GM21717 (cell line): ENCODE data around the gene TOGARAM2.
"Not testable (repeated sequence)": the region's sequence is repeated elsewhere in the genome, so short reads cannot be mapped to it uniquely, and the experiment has no call there.

Experiments used
- ATAC-seq: cut with Tn5 transposase; IDR thresholded peaks from one replicate; pipeline ENCODE4 v1.9.1; 2021; ENCODE audit warnings: mild to moderate bottlenecking, moderate library complexity; ENCODE audit not compliant: unreplicated experiment

The TOGARAM2 gene

GRCh38 chr2:28976584-28976983 lies 4.5 kb upstream of the TOGARAM2 start:
- no peak for ATAC-seq

GRCh38 chr2:28977176-28977875 lies 3.8 kb upstream of the TOGARAM2 start:
- no peak for ATAC-seq

DNA sequence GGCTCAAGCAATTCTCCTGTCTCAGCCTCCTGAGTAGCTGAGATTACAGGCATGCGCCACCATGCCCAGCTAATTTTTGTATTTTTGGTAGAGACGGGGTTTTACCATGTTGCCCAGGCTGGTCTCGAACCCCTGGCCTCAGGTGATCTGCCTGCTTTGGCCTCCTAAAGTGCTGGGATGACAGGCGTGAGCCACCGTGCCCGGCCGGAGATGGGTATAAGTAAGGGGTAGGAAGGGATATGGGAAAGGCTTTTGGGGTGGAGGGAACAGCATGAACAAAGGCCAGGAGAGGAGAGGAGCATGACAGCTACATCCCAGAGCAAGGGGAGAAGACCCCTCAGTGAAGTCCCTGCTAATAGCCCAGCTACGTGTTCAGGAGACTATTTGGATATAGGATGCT lies 3.1 kb upstream of the TOGARAM2 start:
- ATAC-seq, result not testable (repeated sequence)

DNA sequence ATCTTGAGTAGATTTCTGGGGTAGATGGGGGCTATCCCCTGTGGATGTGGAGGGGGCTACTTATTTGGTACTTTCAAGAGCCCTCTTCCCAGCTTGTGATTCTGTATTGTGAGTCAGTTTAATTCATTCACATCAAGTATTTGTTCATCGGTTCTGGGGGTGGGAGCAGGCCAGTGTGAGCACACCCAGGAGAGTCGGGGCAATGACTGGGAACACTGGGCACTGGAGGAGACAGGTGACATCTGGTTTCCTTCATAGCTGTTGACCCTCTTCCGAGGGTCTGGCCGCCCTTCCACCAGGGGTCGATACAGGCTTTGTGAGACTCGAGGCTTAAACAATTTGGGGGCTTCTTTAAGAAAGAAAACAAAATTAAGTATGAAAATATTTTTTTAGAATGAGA lies 2.5 kb upstream of the TOGARAM2 start:
- no peak for ATAC-seq

DNA sequence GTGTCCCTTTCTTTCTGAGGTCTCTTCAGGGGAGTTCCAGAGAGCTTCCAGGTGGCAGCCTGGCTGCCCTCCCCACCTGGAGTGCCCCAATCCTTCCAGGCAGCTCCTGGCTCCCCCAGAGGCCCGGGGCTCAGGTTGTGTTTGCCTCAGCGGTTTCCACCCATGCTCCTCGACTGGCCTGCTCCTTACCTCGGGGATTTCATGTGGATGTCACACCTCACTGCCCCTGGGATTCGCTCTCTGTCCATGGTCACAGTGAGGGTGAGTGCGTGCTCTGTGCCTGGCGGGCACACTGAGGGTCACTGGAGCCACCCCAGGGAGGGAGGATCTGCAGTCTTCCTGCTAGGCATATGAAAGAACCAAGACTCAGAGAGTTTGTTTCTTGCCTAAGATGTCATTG lies 2.1 kb upstream of the TOGARAM2 start:
- ATAC-seq, result no peak

DNA sequence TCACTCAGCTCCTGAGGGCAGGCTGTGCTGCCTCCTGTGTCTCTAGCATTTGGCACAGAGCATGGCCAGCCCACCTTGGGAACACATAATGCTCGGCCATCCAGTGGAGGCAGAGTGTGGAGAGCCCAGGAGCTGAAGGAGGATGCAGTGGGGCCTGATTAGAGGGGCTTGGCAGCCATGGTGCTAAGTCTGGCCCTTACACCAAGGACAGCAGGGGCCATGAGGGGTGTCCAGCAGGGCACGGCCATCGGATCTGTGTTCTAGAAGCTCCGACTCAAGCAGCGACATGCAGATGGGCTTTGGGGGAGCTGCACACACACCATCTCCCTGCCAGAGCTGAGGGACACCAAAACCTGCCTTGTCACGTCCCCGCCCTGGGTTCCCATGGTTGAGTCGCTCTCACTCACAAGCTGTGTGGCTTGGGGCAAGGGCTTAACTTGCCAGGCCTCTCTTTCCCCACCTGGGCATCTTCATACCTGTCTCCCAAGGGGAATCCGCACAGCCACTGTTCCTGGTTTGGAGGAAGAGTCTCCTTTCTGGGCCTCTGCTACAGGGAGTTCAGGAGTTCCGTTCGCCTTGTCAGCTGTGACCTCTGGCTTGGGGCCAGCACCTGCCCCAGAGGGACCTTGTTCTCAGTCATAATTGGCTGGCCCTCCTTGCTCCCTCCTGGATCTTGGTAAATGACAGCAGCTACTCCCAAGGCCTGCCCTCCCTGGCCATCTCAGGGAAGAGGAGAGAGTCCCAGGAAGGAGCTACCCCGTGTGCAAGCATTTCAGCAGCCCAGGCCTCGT lies 1.3 kb upstream of the TOGARAM2 start:
- ATAC-seq, result no peak

DNA sequence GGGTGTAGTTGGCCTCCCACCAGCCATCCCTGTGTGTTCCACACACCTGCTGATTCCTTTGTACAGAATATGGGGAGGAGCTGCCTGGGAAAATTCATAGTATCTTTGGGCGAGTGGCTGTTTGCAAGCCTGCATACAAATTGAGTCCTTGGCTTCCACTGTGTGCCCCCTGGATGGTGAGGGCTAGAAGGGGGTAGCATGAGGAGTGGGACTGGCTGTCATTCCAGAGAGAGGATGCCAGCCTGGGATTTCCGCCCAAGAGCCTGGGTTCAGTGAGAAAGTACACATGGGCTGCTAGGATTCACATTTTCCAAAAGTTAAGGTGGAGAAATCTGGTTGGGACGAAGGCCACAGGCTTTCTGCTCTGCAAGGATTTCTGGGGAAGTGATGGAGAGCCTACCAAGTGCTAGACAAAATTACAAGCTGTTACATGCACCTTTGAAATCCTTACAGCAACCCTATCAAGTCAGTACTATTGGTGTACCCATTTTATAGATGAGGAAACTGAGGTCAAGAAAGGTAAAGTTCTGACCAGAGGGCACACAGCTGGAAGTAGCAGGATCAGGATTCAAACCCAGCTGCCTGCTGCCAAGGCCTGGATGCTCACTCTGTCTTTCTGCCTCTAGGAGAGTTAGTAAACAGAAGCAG lies 606 bp upstream of the TOGARAM2 start:
- no peak for ATAC-seq

- no peak for ATAC-seq
Measured at GRCh38 chr2:28981620-28982376, 700 bp downstream of the TOGARAM2 start.

- no peak for ATAC-seq
Measured at GRCh38 chr2:28982381-28982950, 1.4 kb downstream of the TOGARAM2 start.

GRCh38 chr2:28986429-28986828 lies 5.3 kb downstream of the TOGARAM2 start:
- no peak for ATAC-seq

DNA sequence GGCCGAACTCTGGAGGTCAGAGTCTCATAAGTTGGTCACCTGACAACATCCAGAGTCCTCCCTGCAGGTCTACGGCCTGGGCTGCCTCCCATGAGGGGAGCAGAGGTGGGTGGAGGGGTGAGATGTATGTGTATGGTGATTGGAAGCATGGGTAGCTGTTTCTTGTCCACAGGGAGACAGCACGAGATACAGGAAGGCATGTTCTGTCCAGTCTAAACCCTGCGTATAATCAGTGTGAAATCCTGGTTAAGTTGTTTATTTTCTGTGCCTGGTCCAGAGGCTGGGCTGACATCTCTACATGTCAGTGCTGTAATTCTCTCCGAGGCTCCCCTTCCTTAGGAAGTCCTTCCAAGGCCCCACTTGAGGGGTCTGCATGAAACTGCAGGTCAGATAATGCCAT lies 8.9 kb downstream of the TOGARAM2 start:
- ATAC-seq, result no peak

GRCh38 chr2:28990445-28990844 lies 9.3 kb downstream of the TOGARAM2 start:
- no peak for ATAC-seq

DNA sequence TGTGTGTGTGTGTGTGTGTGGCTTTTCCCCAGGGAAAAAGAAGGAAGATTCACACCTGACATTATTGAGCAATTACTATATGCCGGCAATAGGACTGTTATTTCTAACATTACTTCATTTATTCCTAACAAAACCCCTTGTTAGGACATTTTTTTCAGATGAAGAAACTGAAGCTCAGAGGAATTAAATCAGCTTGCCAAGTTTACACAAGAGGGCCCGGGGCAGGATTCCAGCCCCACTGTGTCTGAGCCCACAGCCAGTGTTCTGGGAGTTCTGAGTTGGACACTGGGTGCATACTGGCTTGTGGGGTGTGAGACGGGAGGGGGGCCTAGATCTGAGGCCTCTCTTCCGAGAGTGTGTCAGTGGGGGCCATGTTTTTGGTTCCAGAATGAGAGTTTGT lies 9.9 kb downstream of the TOGARAM2 start:
- ATAC-seq, result no peak

DNA sequence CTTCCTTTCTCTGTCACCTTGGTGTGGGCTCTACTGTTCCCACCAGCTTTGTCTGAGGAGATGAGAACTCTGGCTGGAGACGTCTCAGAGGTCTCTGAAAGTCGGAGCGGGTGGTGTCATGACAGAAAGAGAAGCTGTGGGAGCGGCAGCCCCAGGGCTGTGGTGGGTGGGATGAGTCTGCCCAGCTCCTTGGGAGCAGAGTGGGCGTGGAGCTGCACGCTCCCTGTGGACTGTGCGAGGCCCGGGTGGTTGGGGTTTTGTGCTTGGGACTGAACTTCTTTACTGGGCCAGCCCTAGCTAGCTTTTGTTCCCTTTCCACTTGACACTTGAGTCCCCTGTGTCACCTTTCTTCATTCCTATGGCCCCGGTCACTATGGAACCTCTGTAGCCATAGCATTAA lies 10.4 kb downstream of the TOGARAM2 start:
- ATAC-seq, result no peak

- ATAC-seq, result no peak
Measured at GRCh38 chr2:28993206-28993960, 12.3 kb downstream of the TOGARAM2 start.

DNA sequence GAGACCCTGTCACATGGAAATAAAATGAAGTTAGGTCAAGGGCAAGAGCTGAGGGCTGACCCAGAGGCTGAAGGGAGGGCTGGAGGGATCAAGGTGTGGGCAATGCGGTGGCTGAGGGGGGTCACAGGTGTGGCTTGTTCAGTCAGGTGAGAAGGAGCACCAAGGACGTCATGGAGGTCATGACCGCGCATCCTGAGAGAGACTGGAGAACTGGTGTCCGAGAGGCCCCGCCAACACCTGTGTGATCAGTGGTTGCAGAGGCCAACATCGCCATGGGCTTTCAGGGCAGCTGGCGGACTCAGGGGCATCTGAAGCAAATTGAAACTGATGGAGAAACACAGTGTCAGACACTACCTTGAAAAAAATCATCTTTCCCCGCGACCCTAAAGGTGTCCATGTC lies 13.0 kb downstream of the TOGARAM2 start:
- ATAC-seq, result no peak

GRCh38 chr2:28994679-28995078 lies 13.6 kb downstream of the TOGARAM2 start:
- ATAC-seq, result no peak

- ATAC-seq, result no peak
Measured at GRCh38 chr2:28995765-28996750, 15.0 kb downstream of the TOGARAM2 start.

DNA sequence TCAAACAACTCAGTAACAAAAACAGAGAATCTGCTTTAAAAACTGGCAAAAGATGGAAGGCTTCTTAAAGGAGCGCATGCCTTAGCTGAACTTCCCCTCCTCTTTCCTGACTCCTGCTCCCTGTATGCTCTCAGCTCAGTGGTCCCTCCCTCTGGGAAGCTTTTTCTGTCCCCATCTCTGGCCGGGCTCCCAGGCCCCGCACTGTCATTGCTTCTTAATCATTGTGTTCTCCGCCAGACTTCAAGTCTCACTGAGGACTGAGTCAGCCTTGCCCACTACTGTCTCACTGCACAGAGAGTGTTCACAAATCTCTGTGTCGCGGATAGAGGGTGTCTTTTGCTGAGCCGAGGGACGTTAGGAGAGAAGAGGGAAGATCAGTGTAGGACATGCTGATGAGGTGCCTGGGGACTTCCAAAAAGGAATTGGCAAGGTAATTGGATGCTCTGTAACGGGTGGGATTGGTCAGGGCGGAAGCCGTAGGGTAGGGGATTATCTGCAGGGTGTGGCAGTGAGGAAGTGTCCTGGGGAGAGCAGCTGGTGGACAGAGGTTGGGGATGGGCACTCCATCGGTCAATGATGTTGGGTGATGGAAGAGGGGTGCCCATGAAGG lies 16.2 kb downstream of the TOGARAM2 start:
- ATAC-seq, result no peak
